ENCODE measurements around the gene EPN3. TPM values are rescaled to one million over a fixed set of nuclear protein-coding genes. Genes with fewer than 3 reads are reported as not detected.

Gene EPN3
- total RNA-seq, result not detected in 2 replicates

DNA sequence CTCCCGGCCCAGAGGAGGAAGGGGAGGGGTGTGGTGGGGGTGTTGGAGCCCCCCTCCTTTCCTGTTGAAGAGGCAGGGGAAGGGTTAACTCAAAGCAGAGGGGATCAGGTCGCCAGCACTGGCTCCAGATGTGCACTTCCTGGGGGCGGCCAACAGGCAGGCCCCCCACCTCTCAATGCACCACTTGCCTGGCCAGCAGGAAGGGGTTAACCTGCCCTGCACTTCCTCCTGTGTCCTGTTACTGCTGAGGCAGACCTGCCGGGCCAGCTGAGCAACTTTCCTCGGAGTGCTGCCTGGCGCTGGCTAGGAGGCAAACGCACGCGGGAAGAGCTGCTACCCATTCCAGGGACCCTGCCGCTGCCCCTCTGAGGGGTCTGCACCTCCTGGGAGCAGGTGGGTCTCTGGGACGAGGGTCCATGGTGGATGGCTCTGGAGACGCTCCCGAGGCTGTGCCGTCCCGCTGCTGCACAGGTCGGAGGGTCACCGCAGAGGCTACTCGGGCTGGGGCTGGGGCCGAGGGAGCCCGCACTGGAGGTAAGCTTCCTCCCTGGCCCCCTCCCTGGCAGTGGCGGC lies at the start of gene EPN3:
TSS of gene EPN3 (plus strand) at position 284 of the 573 bp plus-strand sequence. CDS start 3,822 bp downstream, outside the sequence.

DNA sequence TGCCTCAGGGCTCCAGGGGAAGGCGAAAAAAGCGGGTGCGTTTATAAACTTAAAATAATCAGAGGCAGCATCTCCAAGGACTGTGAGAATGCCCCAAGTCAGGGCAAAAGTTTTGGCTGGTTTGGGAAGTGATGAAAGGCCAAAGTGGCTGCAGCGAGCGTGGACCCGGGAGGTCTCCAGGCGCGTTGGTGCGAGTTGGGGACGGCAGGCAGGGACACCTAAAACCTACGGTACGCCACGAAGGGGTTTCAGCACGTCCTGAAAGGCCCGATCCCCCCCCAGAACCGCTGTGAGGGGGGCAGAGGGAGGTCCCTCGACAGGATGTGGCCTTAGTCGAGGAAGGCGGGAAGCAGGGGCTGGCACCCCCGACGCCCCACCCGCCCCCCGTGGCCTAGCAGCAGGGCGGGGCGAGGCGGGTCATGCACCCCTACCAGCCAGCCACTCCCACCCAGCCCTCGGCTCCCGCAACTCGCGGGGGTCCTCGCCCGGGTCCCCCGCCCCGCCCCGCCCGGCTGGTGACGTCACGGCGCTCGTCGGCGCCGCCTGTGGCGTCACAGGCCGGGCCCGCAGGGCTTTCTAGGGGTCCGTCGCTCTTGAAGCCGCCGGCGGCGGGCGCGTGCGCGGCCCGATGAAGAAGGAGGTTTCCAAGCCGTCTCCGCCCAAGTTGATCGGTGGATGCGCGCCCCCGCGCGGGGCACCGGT lies 24.5 kb upstream of the EPN3 start, which contains the start of gene MYCBPAP:
TSS of gene MYCBPAP (plus strand) at position 569 of the 702 bp plus-strand sequence. CDS start 236 bp downstream, outside the sequence.

DNA sequence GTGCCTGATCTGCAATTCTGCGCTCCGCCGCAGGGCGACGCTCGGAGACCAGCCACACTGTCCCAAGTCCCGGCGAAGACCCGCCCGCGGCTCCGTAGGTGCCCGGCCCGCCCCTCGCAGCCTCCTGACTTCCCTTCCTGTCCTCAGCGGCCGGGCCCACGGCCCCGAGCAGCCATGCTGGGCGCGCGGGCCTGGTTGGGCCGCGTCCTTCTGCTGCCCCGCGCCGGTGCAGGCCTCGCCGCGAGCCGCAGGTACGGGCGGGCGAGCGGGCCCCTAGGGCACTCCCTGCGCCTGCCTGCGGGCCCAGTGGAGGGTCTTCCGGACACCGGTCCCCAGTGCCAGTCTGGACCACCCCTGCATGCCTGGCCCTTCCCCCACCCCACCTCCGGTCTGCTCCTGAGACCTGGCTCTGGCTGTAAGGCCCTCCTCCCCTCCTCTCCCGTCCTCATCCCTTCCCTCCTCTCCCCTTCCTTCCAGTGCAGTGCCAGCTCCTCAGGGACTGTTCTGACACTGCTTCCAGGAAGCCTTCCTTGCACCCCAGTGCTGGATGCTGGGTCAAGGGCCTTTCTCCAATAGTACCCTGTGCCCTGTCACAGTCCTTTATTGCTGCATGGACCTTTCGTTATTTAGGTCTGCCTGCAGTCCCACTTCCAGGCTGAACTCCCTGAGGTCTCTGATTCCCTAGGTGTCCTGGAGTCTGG lies 14.7 kb downstream of the EPN3 start, which contains the start of gene SPATA20:
TSS of gene SPATA20 (plus strand) at position 140 of the 701 bp plus-strand sequence. CDS start at position 175, 35 bp downstream.

DNA sequence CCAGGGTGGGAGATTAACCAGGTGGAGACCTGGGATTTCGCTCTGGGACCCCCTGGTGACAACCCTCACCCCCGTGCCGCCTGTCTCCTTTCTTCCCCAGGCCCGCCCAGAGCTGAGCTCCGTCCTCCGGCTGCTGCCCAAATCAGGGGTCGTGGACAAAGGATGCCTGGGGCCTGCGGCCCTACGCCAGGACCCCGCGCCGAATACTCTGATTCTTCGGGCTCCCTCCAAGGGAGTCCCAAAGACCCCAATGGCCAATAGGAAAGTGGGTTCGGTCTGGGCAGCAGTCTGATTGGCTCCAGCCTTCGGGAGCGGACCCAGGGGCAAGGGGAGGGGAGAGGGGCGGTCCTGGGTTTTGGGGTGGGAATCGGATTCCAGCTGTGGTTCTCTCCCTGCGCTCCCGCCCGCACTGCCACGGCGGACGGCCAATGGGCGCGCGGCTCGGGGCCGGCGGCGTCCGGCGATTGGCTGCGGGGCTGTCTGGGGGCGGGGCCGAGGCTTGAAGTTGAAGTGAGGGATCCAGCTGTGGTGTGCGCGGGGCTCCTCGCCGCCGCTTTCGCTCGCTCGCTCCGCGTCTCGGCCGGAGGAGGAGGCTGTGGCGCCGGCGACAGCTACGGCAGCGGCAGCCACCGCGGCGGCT lies 27.8 kb downstream of the EPN3 start, which contains the start of gene CACNA1G:
TSS of gene CACNA1G (plus strand) at position 531 of the 640 bp plus-strand sequence. CDS start 745 bp downstream, outside the sequence.

Other genes with a start within 250 kb of the EPN3 start
- 64.8 and 85.7 TPM in 2 replicates for gene XYLT2, start 186.6 kb upstream of the EPN3 start, total RNA-seq
- 51.9 and 95.9 TPM in 2 replicates for gene MRPL27, start 159.6 kb upstream of the EPN3 start, total RNA-seq
- 3.7 and 18.0 TPM in 2 replicates for gene EME1, start 159.5 kb upstream of the EPN3 start, total RNA-seq
- 133 and 352 TPM in 2 replicates for gene LRRC59, start 135.2 kb upstream of the EPN3 start, total RNA-seq
- 13.2 and 44.3 TPM in 2 replicates for gene ACSF2, start 106.5 kb upstream of the EPN3 start, total RNA-seq
- gene CHAD, start 63.9 kb upstream of the EPN3 start, total RNA-seq, result not detected in 2 replicates
- gene RSAD1, start 53.9 kb upstream of the EPN3 start, total RNA-seq, result 16.9 and 20.1 TPM in 2 replicates
- gene MYCBPAP, start 24.3 kb upstream of the EPN3 start, total RNA-seq, result 0.77 and 2.3 TPM in 2 replicates
- gene SPATA20, start 14.4 kb downstream of the EPN3 start, total RNA-seq, result 40.1 and 59.2 TPM in 2 replicates
- under 0.01 TPM in 2 replicates for gene CACNA1G, start 28.0 kb downstream of the EPN3 start, total RNA-seq
- gene ABCC3, start 102.1 kb downstream of the EPN3 start, total RNA-seq, result 1.2 and 13.0 TPM in 2 replicates
- gene ANKRD40, start 175.2 kb downstream of the EPN3 start, total RNA-seq, result 27.8 and 29.9 TPM in 2 replicates
- gene LUC7L3, start 186.9 kb downstream of the EPN3 start, total RNA-seq, result 15.0 and 22.0 TPM in 2 replicates
- gene ANKRD40CL, start 234.8 kb downstream of the EPN3 start, total RNA-seq, result 0.28 TPM in 1 of 2 replicates, not detected in the other

Data from regular cardiac myocyte (primary cell).